SK-N-SH treated with all-trans-retinoic acid at 6 μM for 48 hours (cell line): ENCODE results near the gene MIGA1.

Experiments
- ARNTL ChIP-seq: fragments of 450-650 bp; formaldehyde crosslinking; IDR thresholded peaks from 2 replicates; pipeline ENCODE4 v1.5.0; 2020; ENCODE audit warnings: low read depth, mild to moderate bottlenecking, moderate library complexity, borderline replicate concordance
- ESRRG ChIP-seq: fragments of 250-450 bp; sonication (Bioruptor Pico); IDR thresholded peaks from 2 replicates; pipeline ENCODE4 v1.6.1; 2021; ENCODE audit warnings: mild to moderate bottlenecking
- OSR1 ChIP-seq: fragments of 250-450 bp; sonication (Bioruptor Pico); IDR thresholded peaks from 2 replicates; pipeline ENCODE4 v1.8.0; 2022; ENCODE audit warnings: moderate library complexity, mild to moderate bottlenecking, inconsistent platforms
- RARB ChIP-seq: fragments of 250-450 bp; sonication (Bioruptor Pico); IDR thresholded peaks from 2 replicates; pipeline ENCODE4 v1.8.0; 2021; ENCODE audit warnings: mild to moderate bottlenecking, moderate library complexity
- ZFP30 ChIP-seq: fragments of 450-650 bp; formaldehyde crosslinking; IDR thresholded peaks from 2 replicates; pipeline ENCODE4 v1.5.0; 2022; ENCODE audit warnings: mild to moderate bottlenecking, moderate library complexity
- ZNF70 ChIP-seq: fragments of 450-650 bp; formaldehyde crosslinking; IDR thresholded peaks from 2 replicates; pipeline ENCODE4 v1.5.0; 2020; ENCODE audit warnings: mild to moderate bottlenecking, moderate library complexity
- TF ChIP-seq, protein P1 (sequence below): fragments of 250-450 bp; sonication (Bioruptor Pico); IDR thresholded peaks from 2 replicates; pipeline ENCODE4 v1.5.0; 2020; ENCODE audit warnings: mild to moderate bottlenecking, moderate library complexity
- TF ChIP-seq, protein P2 (sequence below): fragments of 250-450 bp; sonication (Bioruptor Pico); IDR thresholded peaks from 2 replicates; pipeline ENCODE4 v1.5.1; 2020; ENCODE audit warnings: low read depth, mild to moderate bottlenecking, moderate library complexity

DNA sequence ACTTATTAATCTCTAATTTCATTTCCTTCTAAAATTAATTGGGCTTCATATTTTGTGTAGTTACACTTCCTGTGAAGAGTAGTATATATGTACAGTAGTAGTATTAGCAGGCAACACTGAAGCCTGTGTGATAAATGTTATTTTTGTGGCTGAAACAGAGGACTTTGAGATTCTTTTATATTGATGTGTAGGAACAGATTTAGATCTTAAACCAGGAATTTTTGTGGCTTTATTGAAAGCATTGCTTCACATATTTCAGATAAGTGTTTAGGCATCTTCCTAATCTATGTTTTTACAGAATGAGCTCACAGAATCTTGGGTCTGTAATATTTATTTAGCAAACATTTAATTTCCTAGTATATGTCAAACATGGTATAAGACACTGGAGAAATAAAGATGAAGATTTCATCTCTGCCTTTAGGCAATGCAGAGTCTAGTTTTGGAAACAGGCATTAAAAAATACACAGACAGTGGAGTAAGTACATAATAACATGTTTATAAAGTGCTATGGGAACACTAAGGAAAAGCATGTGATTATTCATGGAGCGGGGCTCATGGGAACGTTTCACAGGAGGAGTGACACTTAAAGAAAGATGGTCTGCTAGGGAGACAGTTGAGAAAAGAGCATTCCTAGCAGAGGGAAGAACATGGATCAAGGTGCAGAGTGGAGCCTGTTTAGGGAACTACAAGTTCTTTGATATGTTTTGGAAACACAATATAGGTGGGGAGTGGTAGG, 52.7 kb downstream of the MIGA1 start:
- TF ChIP-seq, protein P1, sequence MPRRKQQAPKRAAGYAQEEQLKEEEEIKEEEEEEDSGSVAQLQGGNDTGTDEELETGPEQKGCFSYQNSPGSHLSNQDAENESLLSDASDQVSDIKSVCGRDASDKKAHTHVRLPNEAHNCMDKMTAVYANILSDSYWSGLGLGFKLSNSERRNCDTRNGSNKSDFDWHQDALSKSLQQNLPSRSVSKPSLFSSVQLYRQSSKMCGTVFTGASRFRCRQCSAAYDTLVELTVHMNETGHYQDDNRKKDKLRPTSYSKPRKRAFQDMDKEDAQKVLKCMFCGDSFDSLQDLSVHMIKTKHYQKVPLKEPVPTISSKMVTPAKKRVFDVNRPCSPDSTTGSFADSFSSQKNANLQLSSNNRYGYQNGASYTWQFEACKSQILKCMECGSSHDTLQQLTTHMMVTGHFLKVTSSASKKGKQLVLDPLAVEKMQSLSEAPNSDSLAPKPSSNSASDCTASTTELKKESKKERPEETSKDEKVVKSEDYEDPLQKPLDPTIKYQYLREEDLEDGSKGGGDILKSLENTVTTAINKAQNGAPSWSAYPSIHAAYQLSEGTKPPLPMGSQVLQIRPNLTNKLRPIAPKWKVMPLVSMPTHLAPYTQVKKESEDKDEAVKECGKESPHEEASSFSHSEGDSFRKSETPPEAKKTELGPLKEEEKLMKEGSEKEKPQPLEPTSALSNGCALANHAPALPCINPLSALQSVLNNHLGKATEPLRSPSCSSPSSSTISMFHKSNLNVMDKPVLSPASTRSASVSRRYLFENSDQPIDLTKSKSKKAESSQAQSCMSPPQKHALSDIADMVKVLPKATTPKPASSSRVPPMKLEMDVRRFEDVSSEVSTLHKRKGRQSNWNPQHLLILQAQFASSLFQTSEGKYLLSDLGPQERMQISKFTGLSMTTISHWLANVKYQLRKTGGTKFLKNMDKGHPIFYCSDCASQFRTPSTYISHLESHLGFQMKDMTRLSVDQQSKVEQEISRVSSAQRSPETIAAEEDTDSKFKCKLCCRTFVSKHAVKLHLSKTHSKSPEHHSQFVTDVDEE (CRISPR knock-in tag): no peak
- no peak for TF ChIP-seq RARB (CRISPR knock-in tag)
- no peak for TF ChIP-seq ZNF70 (CRISPR knock-in tag)
- no peak for TF ChIP-seq ESRRG (CRISPR knock-in tag)
- no peak for TF ChIP-seq ZFP30 (CRISPR knock-in tag)
- TF ChIP-seq OSR1 (CRISPR knock-in tag): no peak
- no peak for TF ChIP-seq ARNTL (CRISPR knock-in tag)
- TF ChIP-seq, protein P2, sequence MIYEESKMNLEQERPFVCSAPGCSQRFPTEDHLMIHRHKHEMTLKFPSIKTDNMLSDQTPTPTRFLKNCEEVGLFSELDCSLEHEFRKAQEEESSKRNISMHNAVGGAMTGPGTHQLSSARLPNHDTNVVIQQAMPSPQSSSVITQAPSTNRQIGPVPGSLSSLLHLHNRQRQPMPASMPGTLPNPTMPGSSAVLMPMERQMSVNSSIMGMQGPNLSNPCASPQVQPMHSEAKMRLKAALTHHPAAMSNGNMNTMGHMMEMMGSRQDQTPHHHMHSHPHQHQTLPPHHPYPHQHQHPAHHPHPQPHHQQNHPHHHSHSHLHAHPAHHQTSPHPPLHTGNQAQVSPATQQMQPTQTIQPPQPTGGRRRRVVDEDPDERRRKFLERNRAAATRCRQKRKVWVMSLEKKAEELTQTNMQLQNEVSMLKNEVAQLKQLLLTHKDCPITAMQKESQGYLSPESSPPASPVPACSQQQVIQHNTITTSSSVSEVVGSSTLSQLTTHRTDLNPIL: peak; percentile 71; the same call in 1 of the 2 replicates
